ENCODE measurements around the gene PCNX1. TPM values are rescaled to one million over a fixed set of nuclear protein-coding genes. Genes with fewer than 3 reads are reported as not detected.

Gene PCNX1
- total and polyA plus RNA-seq, 2 of the 4 experiments (the other 2 are of a cell fraction) = 15.0 to 43.7 TPM

DNA sequence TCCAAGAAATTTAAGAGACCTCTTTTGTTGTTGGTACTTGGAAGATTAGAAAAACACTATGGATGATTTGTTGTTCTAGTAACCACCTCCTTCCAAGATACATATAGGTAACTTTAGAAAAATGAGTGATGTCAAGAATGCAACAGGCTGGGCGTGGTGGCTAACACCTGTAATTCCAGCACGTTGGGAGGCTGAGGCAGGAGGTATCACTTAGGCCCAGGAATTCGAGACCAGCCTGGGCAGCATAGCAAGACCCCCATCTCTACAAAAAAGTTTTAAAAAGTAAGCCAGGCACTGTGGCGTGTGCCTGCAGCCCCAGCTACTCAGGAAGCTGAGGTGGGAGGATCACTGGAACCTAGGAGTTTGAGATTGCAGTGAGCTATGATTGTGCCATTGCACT lies 97.8 kb downstream of the PCNX1 start:
- H3K9me1 ChIP-seq (ENCODE audit: insufficient read depth, low read length) = peaks cover 13% of the 10 kb centered on the region
- no peaks in the 10 kb centered on the region for H3K9me3 ChIP-seq (ENCODE audit: control insufficient read depth, insufficient read depth, low read length)
- dilution Hi-C loops (cut with HindIII; ENCODE audit: low sequenced_read_pairs, unreplicated experiment) (no loop called here), intact Hi-C loops (cut with micrococcal nuclease) (no loop called here), in situ Hi-C loops (cut with MboI; ENCODE audit: low sequenced_read_pairs) (no loop called here)
- H2BK120ac ChIP-seq (ENCODE audit: low read depth, low read length) = no peak overlapping the region
- no peak overlapping the region for H2AK9ac ChIP-seq (replicated peaks; ENCODE audit: low read depth, low read length, poor library complexity)
- H4K20me1 ChIP-seq (ENCODE audit: insufficient read depth, low read length) = peaks cover 4% of the 10 kb centered on the region; the same call in 1 of the 2 replicates
- H4K5ac ChIP-seq (ENCODE audit: low read depth, low read length) = no peak overlapping the region
- peak overlapping the region; percentile 6; the same call in 1 of the 2 replicates for H2BK20ac ChIP-seq (ENCODE audit: low read depth, low read length)
- no CpG with 5 or more reads among the region's 4 CpGs for WGBS, 2 experiments (ENCODE audit: extremely low coverage in 2 of 2, insufficient read length in 1 of 2)
- H4K8ac ChIP-seq (ENCODE audit: low read depth in 2 of 2, low read length in 2 of 2) = no peak overlapping the region; a peak in 1 of 4 replicates
- no peaks in the 10 kb centered on the region for H3K27me3 ChIP-seq (ENCODE audit: control insufficient read depth, insufficient read depth, low read length)
- POLR2A ChIA-PET (ENCODE audit: unreplicated experiment) = no interaction called here
- H2AK5ac ChIP-seq (ENCODE audit: low read depth, low read length) = no peak overlapping the region
- peak overlapping the region; percentile 24 for H2BK5ac ChIP-seq (ENCODE audit: low read depth, low read length, poor library complexity, severe bottlenecking)
- H3K4me3 ChIP-seq (ENCODE audit: insufficient read depth, low read depth, low read length) = no peak overlapping the region
- CTCF ChIA-PET = no interaction called here
- peaks cover 9% of the 10 kb centered on the region for H3K36me3 ChIP-seq (ENCODE audit: control insufficient read depth, insufficient read depth, low read length)
- BruUV-seq (replicated peaks) = no TSS peak
- H3K14ac ChIP-seq (replicated peaks; ENCODE audit: low read depth, low read length) = no peak overlapping the region
- no peak overlapping the region for H3K9ac ChIP-seq (ENCODE audit: low read depth, low read length)
- H3K4me1 ChIP-seq (ENCODE audit: control insufficient read depth, insufficient read depth, low read length) = peaks cover 9% of the 10 kb centered on the region
- H2AFZ ChIP-seq (replicated peaks; ENCODE audit: low read length, poor library complexity) = no peak overlapping the region
- peaks cover 20 to 32% of the 10 kb centered on the region in 2 experiments; a peak in 3 of 4 replicates for H3K79me1 ChIP-seq (ENCODE audit: low read depth in 1 of 2, low read length in 2 of 2)
- H3K4me2 ChIP-seq (ENCODE audit: low read depth, low read length) = no peak overlapping the region
- H3K18ac ChIP-seq (ENCODE audit: low read depth, low read length) = no peak overlapping the region
- H2BK15ac ChIP-seq (ENCODE audit: low read depth, low read length) = no peak overlapping the region
- DNase-seq = no peak
- H3K4ac ChIP-seq (ENCODE audit: low read depth, low read length) = peak overlapping the region; percentile 29; the same call in 1 of the 2 replicates
- no peak for TF ChIP-seq CEBPB (IDR thresholded peaks at IDR 0.05; ENCODE audit: low read depth, low read length)
- no peak for TF ChIP-seq BHLHE40 (IDR thresholded peaks at IDR 0.05; ENCODE audit: low read depth, low read length)
- TF ChIP-seq CHD1 (IDR thresholded peaks at IDR 0.05; ENCODE audit: low read depth, low read length) = no peak
- TF ChIP-seq RCOR1 (IDR thresholded peaks at IDR 0.05; ENCODE audit: insufficient replicate concordance, low read length) = no peak
- no peak for TF ChIP-seq MXI1 (IDR thresholded peaks at IDR 0.05; ENCODE audit: borderline replicate concordance, low read depth, low read length)
- no peak for TF ChIP-seq MAZ (IDR thresholded peaks at IDR 0.05; ENCODE audit: borderline replicate concordance, low read depth, low read length)
- no peak for TF ChIP-seq RAD21 (IDR thresholded peaks at IDR 0.05; ENCODE audit: low read length)
- no peak for TF ChIP-seq SMC3 (IDR thresholded peaks at IDR 0.05; ENCODE audit: low read depth, low read length)
- no peak overlapping the region for H3K23ac ChIP-seq (ENCODE audit: low read depth, low read length)
- ATAC-seq (ENCODE audit: low read depth) = no peak
- no peak overlapping the region for H4K91ac ChIP-seq (ENCODE audit: insufficient read depth, low read depth, low read length)
- H3K56ac ChIP-seq (ENCODE audit: extremely low read depth, insufficient read depth, low read length) = no peak overlapping the region
- no peak overlapping the region for H3K27ac ChIP-seq (ENCODE audit: insufficient read depth, low read length)
